Osteocyte (in vitro differentiated cells): ENCODE data around the gene IFNL1. TPM values are rescaled to one million over a fixed set of nuclear protein-coding genes. Genes with fewer than 3 reads are reported as not detected.

Experiments used
- DNase-seq: peaks from one replicate; pipeline ENCODE4 v3.0.0; 2021; ENCODE audit warnings: mixed read lengths; ENCODE audit not compliant: unreplicated experiment; ENCODE audit errors: extremely low spot score
- H3K27ac Mint-ChIP-seq: one replicate; pipeline ENCODE4 v1.8.0; 2021; ENCODE audit warnings: mild to moderate bottlenecking, mixed read lengths; ENCODE audit not compliant: unreplicated experiment
- H3K27me3 Mint-ChIP-seq: one replicate; pipeline ENCODE4 v1.8.0; 2021; ENCODE audit warnings: mixed read lengths; ENCODE audit not compliant: unreplicated experiment
- H3K36me3 Mint-ChIP-seq: one replicate; pipeline ENCODE4 v1.8.0; 2021; ENCODE audit warnings: mixed read lengths; ENCODE audit not compliant: unreplicated experiment
- H3K4me1 Mint-ChIP-seq: one replicate; pipeline ENCODE4 v1.8.0; 2021; ENCODE audit warnings: mixed read lengths; ENCODE audit not compliant: unreplicated experiment
- H3K4me3 Mint-ChIP-seq: one replicate; pipeline ENCODE4 v1.8.0; 2021; ENCODE audit warnings: mild to moderate bottlenecking, moderate library complexity, mixed read lengths; ENCODE audit not compliant: unreplicated experiment
- H3K9me3 Mint-ChIP-seq: one replicate; pipeline ENCODE4 v1.8.0; 2021; ENCODE audit warnings: mixed read lengths; ENCODE audit not compliant: unreplicated experiment
- total RNA-seq: library from RNA; stranded (reverse); gene quantifications from 2 replicates; pipeline ENCODE4 v1.2.1, GENCODE V29; 2021
- TF ChIP-seq, protein P1 (sequence below): fragments of 200-600 bp; sonication (generic); IDR thresholded peaks from 2 replicates; pipeline ENCODE4 v1.5.0; 2021; ENCODE audit warnings: antibody characterized with exemption, mild to moderate bottlenecking, moderate library complexity

The IFNL1 gene
- total RNA-seq, 1 donor from 2014 or later = not detected

DNA sequence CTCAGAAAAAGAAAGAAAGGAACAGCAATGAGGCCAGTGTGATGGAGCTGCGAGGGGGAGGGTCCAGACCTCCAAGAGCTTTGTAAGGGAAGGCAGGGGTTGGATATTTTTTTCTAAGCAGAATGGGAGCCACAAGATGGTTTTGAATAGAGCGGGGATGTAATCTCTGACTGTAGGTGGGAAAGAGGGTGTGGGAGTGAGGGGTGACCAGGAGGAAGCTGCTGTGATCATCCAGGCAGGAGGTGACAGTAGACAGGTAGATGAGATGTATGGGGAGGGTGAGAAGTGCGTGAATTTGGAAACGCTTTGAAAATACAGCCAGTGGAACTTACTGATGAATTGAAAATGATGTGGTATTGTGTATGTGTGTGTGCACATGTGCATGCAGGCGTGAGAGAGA lies 20.6 kb upstream of the IFNL1 start:
- Mint-ChIP-seq H3K27me3 (peaks cover 35% of the 10 kb centered on the region), H3K4me3 (no peak overlapping the region), H3K4me1 (no peaks in the 10 kb centered on the region), H3K9me3 (no peaks in the 10 kb centered on the region), H3K27ac (no peak overlapping the region), H3K36me3 (no peaks in the 10 kb centered on the region)
- DNase-seq = no peak
- TF ChIP-seq, protein P1, sequence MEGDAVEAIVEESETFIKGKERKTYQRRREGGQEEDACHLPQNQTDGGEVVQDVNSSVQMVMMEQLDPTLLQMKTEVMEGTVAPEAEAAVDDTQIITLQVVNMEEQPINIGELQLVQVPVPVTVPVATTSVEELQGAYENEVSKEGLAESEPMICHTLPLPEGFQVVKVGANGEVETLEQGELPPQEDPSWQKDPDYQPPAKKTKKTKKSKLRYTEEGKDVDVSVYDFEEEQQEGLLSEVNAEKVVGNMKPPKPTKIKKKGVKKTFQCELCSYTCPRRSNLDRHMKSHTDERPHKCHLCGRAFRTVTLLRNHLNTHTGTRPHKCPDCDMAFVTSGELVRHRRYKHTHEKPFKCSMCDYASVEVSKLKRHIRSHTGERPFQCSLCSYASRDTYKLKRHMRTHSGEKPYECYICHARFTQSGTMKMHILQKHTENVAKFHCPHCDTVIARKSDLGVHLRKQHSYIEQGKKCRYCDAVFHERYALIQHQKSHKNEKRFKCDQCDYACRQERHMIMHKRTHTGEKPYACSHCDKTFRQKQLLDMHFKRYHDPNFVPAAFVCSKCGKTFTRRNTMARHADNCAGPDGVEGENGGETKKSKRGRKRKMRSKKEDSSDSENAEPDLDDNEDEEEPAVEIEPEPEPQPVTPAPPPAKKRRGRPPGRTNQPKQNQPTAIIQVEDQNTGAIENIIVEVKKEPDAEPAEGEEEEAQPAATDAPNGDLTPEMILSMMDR = no peak

DNA sequence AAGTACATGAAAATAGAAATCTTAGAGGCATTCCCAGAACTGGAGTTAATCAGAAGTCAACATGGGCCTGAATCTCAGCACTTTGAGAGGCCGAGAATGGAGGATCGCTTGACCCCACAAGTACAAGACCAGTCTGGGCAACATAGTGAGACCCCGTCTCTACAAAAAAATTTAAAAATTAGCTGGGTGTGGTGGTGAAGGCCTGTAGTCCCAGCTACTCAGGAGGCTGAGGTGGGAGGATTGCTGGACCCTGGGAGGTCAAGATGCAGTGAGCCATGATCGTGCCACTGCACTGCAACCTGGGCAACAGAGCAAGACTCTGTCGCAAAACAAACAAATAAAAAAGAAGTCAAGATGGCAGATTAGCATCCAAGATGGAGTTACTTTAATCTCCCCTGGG lies 19.5 kb upstream of the IFNL1 start:
- Mint-ChIP-seq H3K9me3 (no peaks in the 10 kb centered on the region), H3K4me3 (no peak overlapping the region), H3K4me1 (no peaks in the 10 kb centered on the region), H3K36me3 (no peaks in the 10 kb centered on the region), H3K27ac (no peak overlapping the region), H3K27me3 (peaks cover 32% of the 10 kb centered on the region)
- TF ChIP-seq, protein P1 = no peak
- DNase-seq = no peak

DNA sequence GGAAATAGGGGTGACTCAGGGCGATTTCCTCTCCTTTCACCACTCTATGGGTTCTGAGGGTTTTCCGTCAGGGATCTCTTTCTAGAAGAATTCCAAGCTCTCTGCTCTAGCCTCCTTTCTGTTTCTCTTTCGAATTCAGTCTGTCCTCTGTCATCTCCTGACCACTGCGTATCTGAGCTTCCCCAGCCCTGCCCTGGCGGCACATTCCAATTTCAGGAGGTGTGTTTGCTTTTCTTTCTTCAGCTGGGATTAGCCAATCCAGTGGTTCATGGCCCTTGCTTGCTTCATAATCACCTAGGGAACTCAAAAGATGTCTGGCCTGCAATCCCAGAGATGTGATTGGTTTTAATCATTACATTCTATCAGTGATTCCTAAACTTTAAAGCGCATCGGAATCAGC lies 18.6 kb upstream of the IFNL1 start:
- no peak overlapping the region for H3K27ac Mint-ChIP-seq
- no peaks in the 10 kb centered on the region for H3K36me3 Mint-ChIP-seq
- no peaks in the 10 kb centered on the region for H3K9me3 Mint-ChIP-seq
- H3K4me3 Mint-ChIP-seq = no peak overlapping the region
- H3K27me3 Mint-ChIP-seq = peaks cover 38% of the 10 kb centered on the region
- H3K4me1 Mint-ChIP-seq = no peaks in the 10 kb centered on the region
- no peak for DNase-seq
- TF ChIP-seq, protein P1 = no peak

DNA sequence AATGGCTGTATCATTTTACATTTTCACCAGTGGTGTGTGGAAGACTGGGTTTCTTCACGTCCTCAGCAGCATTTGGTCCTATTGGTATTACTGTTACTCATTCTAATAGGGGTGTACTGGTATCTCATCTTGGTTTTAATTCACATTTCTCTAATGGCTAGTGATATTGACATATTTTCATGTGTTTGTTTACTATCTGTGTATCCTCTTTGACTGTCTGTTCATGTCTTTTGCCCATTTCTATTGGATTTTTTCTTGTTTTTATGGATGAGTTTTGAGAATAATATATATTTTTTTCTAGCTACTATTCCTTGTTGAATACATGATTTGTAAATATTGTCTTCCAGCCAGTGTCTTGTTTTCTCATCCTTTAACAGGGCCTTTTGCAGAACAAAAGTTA lies 14.2 kb upstream of the IFNL1 start:
- no peak for DNase-seq
- no peaks in the 10 kb centered on the region for H3K4me1 Mint-ChIP-seq
- H3K27ac Mint-ChIP-seq = no peak overlapping the region
- H3K4me3 Mint-ChIP-seq = no peak overlapping the region
- no peaks in the 10 kb centered on the region for H3K36me3 Mint-ChIP-seq
- no peaks in the 10 kb centered on the region for H3K9me3 Mint-ChIP-seq
- peaks cover 50% of the 10 kb centered on the region for H3K27me3 Mint-ChIP-seq
- TF ChIP-seq, protein P1 = no peak

DNA sequence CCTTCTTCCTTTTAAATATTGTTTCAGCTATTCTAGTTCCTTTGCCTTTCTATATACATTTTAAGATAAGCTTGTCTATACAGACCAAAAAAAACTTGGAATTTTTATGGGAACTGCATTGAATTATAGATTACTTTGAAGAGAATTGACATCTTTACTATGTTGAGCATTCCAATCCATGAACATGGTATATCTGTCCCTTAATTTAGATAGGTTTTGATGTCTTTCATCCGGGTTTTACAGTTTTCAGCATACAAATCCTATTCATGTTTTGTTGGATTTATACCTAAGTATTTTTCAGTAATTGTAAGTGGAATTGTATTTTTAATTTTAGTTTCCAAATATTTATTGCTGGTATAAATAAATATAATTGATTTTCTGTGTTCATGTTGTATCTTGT lies 12.2 kb upstream of the IFNL1 start:
- no peaks in the 10 kb centered on the region for H3K9me3 Mint-ChIP-seq
- H3K27ac Mint-ChIP-seq = no peak overlapping the region
- no peaks in the 10 kb centered on the region for H3K4me1 Mint-ChIP-seq
- H3K27me3 Mint-ChIP-seq = peaks cover 54% of the 10 kb centered on the region
- H3K36me3 Mint-ChIP-seq = no peaks in the 10 kb centered on the region
- H3K4me3 Mint-ChIP-seq = no peak overlapping the region
- DNase-seq = no peak
- TF ChIP-seq, protein P1 = no peak
